Hepatocyte (in vitro differentiated cells): ENCODE measurements around the gene COL20A1.
"Not testable (repeated sequence)": the region's sequence is repeated elsewhere in the genome, so short reads cannot be mapped to it uniquely, and the experiment has no call there.

ENCODE experiments used
- EZH2 ChIP-seq: fragments of 200-600 bp; sonication (generic); IDR thresholded peaks from 2 replicates; pipeline ENCODE4 v1.6.1; 2016; ENCODE audit warnings: antibody characterized with exemption, mild to moderate bottlenecking, borderline replicate concordance
- EZH2phosphoT487 ChIP-seq: fragments of 200-600 bp; sonication (generic); IDR thresholded peaks from one replicate; pipeline ENCODE4 v1.6.1; 2018; ENCODE audit warnings: antibody characterized with exemption, mild to moderate bottlenecking, low read depth, moderate library complexity; ENCODE audit not compliant: unreplicated experiment, severe bottlenecking
- TF ChIP-seq, protein P1 (sequence below): fragments of 200-600 bp; sonication (generic); IDR thresholded peaks from 2 replicates; pipeline ENCODE4 v1.5.1; 2016; ENCODE audit warnings: antibody characterized with exemption, mild to moderate bottlenecking; ENCODE audit not compliant: poor library complexity

DNA sequence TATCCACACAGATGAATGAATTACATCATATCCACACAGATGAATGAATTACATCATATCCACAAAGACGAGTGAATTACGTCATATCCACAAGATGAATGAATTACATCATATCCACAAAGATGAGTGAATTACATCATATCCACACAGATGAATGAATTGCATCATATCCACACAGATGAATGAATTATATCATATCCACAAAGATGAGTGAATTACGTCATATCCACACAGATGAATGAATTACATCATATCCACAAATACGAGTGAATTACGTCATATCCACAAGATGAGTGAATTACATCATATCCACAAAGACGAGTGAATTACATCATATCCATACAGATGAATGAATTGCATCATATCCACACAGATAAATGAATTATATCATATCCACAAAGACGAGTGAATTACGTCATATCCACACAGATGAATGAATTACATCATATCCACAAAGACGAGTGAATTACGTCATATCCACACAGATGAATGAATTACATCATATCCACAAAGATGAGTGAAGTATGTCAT is 47.2 kb downstream of the COL20A1 start:
- TF ChIP-seq, protein P1, sequence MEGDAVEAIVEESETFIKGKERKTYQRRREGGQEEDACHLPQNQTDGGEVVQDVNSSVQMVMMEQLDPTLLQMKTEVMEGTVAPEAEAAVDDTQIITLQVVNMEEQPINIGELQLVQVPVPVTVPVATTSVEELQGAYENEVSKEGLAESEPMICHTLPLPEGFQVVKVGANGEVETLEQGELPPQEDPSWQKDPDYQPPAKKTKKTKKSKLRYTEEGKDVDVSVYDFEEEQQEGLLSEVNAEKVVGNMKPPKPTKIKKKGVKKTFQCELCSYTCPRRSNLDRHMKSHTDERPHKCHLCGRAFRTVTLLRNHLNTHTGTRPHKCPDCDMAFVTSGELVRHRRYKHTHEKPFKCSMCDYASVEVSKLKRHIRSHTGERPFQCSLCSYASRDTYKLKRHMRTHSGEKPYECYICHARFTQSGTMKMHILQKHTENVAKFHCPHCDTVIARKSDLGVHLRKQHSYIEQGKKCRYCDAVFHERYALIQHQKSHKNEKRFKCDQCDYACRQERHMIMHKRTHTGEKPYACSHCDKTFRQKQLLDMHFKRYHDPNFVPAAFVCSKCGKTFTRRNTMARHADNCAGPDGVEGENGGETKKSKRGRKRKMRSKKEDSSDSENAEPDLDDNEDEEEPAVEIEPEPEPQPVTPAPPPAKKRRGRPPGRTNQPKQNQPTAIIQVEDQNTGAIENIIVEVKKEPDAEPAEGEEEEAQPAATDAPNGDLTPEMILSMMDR, result not testable (repeated sequence)
- not testable (repeated sequence) for TF ChIP-seq EZH2phosphoT487, EZH2
